ENCODE measurements around the gene MYH14. TPM values are rescaled to one million over a fixed set of nuclear protein-coding genes. Genes with fewer than 3 reads are reported as not detected.

The MYH14 gene
- total and polyA plus RNA-seq, 2 of the 13 experiments (the other 11 are each of a cell fraction or from before 2014, with no cell fraction given): 5.5 to 5.8 TPM

- TF ChIP-seq SRSF1 (optimal IDR thresholded peaks at IDR 0.05; ENCODE audit: low read depth, low read length) (no peak), REL (CRISPR knock-in tag; conservative IDR thresholded peaks at IDR 0.05) (no peak), ZZZ3 (CRISPR knock-in tag; IDR thresholded peaks at IDR 0.05; ENCODE audit: borderline replicate concordance) (no peak), TEAD2 (CRISPR knock-in tag; IDR thresholded peaks at IDR 0.05) (no peak), TBX3 (IDR thresholded peaks at IDR 0.05; ENCODE audit: borderline replicate concordance) (no peak), HNRNPH1 (optimal IDR thresholded peaks at IDR 0.05; ENCODE audit: low read depth, low read length) (no peak), ZBTB1 (CRISPR knock-in tag; IDR thresholded peaks at IDR 0.05; ENCODE audit: borderline replicate concordance) (no peak), SATB2 (CRISPR knock-in tag; IDR thresholded peaks at IDR 0.05) (no peak), MEF2D (CRISPR knock-in tag; IDR thresholded peaks at IDR 0.05) (no peak)
Observed at GRCh38 chr19:50269653-50270052, 66.2 kb downstream of the MYH14 start (continued).

GRCh38 chr19:50272263-50272897 is 69.0 kb downstream of the MYH14 start:
- peaks cover 0 to 2% of the 10 kb centered on the region in 2 experiments; a peak in 3 of 5 replicates for H3K36me3 ChIP-seq (replicated peaks in 1 of 2; ENCODE audit: control insufficient read depth in 1 of 2, insufficient read depth in 2 of 2, low read length in 2 of 2)
- 89% methylated on average over 11 of the region's 14 CpGs for WGBS (ENCODE audit: low lambda C conversion rate)
- POLR2A ChIA-PET: interaction anchor here (0.7 kb wide), 1 partner anchor 508 kb away, joined by 3 read pairs; no protein-coding TSS in a partner anchor
- in situ Hi-C loops (cut with HindIII; ENCODE audit: extremely low pct_ligation_motif_present, low pct_unique_long_range_greater_than_20kb): no loop called here
- FAIRE-seq: no peak
- CTCF ChIA-PET (ENCODE audit: low intra/inter-chr PET ratio, low total read pairs): no interaction called here
- H3K27ac ChIP-seq (ENCODE audit: extremely low read length, insufficient read depth, low read length): no peak overlapping the region
- H3K4me1 ChIP-seq (ENCODE audit: insufficient read depth, low read length): peaks cover 25% of the 10 kb centered on the region
- no peak overlapping the region for H3K4me3 ChIP-seq (replicated peaks in 1 of 3; ENCODE audit: insufficient read depth in 1 of 3, low read depth in 2 of 3, low read length in 3 of 3)
- TF ChIP-seq HNF4A (CRISPR knock-in tag; IDR thresholded peaks at IDR 0.05): no peak
- TF ChIP-seq ZSCAN22 (CRISPR knock-in tag; IDR thresholded peaks at IDR 0.05): peak; percentile 89
- DNase-seq (ENCODE audit: low spot score): no peak
- H3K4me2 ChIP-seq (ENCODE audit: low read depth, low read length): no peak overlapping the region
- no peaks in the 10 kb centered on the region for H3K27me3 ChIP-seq (ENCODE audit: control insufficient read depth in 1 of 2, insufficient read depth in 2 of 2, low read length in 2 of 2)
- BruUV-seq (replicated peaks): no TSS peak
- no peaks in the 10 kb centered on the region for H3K9me3 ChIP-seq (ENCODE audit: low read length)
- intact Hi-C loops (cut with micrococcal nuclease; ENCODE audit: unreplicated experiment): no loop called here
- no peak overlapping the region for H2AFZ ChIP-seq (ENCODE audit: low read length)
- no peaks in the 10 kb centered on the region for H4K20me1 ChIP-seq (ENCODE audit: insufficient read depth, low read length)
- ATAC-seq: no peak
- H3K79me2 ChIP-seq (ENCODE audit: insufficient read depth, low read length): no peaks in the 10 kb centered on the region
- H3K9ac ChIP-seq (ENCODE audit: insufficient read depth, low read depth, low read length): no peak overlapping the region
